Measurements from ENCODE around the gene MRPS34. TPM values are rescaled to one million over a fixed set of nuclear protein-coding genes. Genes with fewer than 3 reads are reported as not detected.
A peak's percentile ranks its signal among the peaks of the same experiment; 100 is the strongest.

Gene MRPS34
- total and polyA plus RNA-seq, 9 donors, result 31.8 to 79.4 (median 53.6) TPM

DNA sequence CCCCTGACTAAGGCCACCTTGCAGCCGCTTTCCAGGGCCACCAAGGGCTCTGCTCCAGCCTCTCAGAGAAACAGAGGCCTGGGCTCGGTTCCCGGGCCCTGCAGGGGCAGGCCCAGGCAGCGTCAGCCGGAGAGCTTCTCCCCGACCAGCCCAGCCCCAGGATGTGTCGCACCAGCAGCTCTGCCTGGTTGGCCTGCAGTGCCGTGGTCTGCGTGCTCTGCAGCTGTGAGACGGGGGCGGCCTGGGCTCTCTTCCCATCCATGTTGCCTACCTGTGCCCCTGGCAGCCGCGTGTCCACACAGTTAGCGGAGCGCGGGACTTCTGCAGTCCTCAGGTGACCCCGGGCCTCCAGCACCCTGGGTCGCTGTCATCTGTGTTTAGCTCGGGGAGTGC lies 15.8 kb upstream of the MRPS34 start:
- H3K4me3 ChIP-seq, result no peak overlapping the region
- no peak overlapping the region for H3K27ac ChIP-seq
- peak in 2 of 5 donors; percentile 20 to 36 for DNase-seq
- H3K4me1 ChIP-seq (ENCODE audit: insufficient read depth), result no peaks in the 10 kb centered on the region
- TF ChIP-seq POLR2A (IDR thresholded peaks at IDR 0.05) (no peak), CTCF (IDR thresholded peaks at IDR 0.05) (no peak), EP300 (IDR thresholded peaks at IDR 0.05) (no peak)
- intact Hi-C loops (cut with DNase I), result no loop called here
- no peaks in the 10 kb centered on the region for H3K36me3 ChIP-seq
- no peaks in the 10 kb centered on the region for H3K9me3 ChIP-seq
- H3K27me3 ChIP-seq, result no peaks in the 10 kb centered on the region
- 38 to 60% (median 44%) methylated on average over 18 to 19 of the region's 19 CpGs for WGBS, 3 donors

DNA sequence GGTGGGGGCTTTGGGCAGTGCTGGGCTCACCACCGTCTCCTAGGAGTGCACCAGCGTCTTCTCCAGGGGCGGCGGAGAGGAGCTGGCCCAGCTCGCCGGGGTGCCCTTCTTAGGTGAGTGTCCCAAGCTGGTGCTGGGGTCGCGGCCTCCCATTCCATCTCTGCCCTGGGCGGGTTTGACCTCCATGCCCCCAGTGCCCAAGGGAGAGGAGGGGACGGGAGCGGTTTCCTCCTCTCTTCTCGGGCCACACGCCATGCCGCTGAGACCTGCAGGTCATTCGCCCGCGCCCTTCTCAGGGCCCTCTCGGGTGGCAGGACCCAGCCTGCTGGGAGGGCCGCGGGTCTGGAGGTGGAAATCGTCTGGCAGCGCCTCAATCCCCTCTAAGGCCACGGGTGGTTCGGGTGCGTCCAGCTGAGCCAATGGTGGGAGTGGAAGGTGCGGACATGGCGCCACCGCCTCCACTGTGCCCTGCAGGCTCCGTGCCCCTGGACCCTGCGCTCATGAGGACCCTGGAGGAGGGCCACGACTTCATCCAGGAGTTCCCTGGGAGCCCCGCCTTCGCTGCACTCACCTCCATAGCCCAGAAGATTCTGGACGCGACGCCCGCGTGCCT lies 15.3 kb upstream of the MRPS34 start:
- no peaks in the 10 kb centered on the region for H3K27me3 ChIP-seq
- H3K4me3 ChIP-seq, result no peak overlapping the region
- H3K36me3 ChIP-seq, result no peaks in the 10 kb centered on the region
- no peak overlapping the region for H3K27ac ChIP-seq
- no peaks in the 10 kb centered on the region for H3K9me3 ChIP-seq
- intact Hi-C loops (cut with DNase I), result no loop called here
- TF ChIP-seq CTCF (IDR thresholded peaks at IDR 0.05), result no peak
- no peak for TF ChIP-seq EP300 (IDR thresholded peaks at IDR 0.05)
- TF ChIP-seq POLR2A (IDR thresholded peaks at IDR 0.05), result no peak
- H3K4me1 ChIP-seq (ENCODE audit: insufficient read depth), result no peaks in the 10 kb centered on the region
- 84 to 89% (median 87%) methylated on average over 35 to 38 of the region's 38 CpGs for WGBS, 3 donors
- peak in 4 of 5 donors; percentile 13 to 38 (median 20) for DNase-seq

DNA sequence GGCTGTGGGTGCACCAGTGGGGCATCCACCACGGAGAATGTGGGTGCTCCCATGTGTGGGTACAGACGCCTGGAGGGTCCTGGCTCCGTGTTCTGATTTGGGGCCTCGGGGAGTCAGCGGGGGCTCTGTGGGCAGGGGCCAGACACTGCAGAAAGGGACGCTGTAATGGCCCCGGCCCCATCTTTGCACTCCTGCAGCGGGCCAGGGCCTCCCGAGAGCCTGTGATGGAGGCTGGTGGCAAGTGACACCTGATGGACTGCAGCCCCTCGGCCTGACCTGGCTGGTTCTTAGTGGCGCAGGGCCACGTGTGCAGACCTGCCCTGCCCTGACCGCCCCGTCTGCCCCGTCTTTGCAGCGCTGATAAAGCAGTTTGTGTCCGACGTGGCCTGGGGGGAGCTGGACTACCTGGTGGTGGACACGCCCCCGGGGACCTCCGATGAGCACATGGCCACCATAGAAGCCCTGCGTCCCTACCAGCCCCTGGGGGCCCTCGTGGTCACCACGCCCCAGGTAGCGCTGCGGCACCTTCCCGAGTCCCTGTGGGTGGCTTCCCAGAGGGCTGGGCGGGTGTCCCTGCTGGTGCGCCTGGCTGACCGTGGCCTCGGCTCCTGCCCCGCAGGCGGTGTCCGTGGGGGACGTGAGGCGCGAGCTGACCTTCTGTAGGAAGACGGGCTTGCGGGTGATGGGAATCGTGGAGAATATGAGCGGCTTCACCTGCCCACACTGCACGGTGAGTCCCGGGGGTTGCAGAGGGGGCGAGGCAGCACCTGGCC lies 14.6 kb upstream of the MRPS34 start:
- no peaks in the 10 kb centered on the region for H3K4me1 ChIP-seq (ENCODE audit: insufficient read depth)
- WGBS, 3 donors, result 89 to 90% (median 89%) methylated on average over 39 to 44 of the region's 44 CpGs
- peak; percentile 12 to 32 (median 25) for DNase-seq
- no peak for TF ChIP-seq POLR2A (IDR thresholded peaks at IDR 0.05)
- TF ChIP-seq EP300 (IDR thresholded peaks at IDR 0.05), result no peak
- no peak for TF ChIP-seq CTCF (IDR thresholded peaks at IDR 0.05)
- H3K27me3 ChIP-seq, result no peaks in the 10 kb centered on the region
- no peak overlapping the region for H3K27ac ChIP-seq
- H3K4me3 ChIP-seq, result no peak overlapping the region
- intact Hi-C loops (cut with DNase I), result no loop called here
- no peaks in the 10 kb centered on the region for H3K36me3 ChIP-seq
- no peaks in the 10 kb centered on the region for H3K9me3 ChIP-seq

DNA sequence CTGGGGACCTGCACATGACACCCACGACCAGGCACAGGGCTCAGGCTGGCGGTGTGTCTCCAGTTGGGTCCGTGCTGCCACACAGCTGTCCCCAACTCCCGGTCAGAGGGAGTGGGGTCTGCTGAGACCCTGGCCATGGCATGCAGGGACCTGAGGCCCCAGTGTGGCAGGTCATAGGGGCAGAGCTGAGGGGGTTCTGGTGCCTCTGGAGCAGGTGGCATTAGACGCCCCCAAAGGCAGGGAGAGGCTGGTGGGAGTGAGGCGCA lies 14.1 kb upstream of the MRPS34 start:
- H3K4me3 ChIP-seq, result no peak overlapping the region
- H3K9me3 ChIP-seq, result no peaks in the 10 kb centered on the region
- no peak for TF ChIP-seq POLR2A (IDR thresholded peaks at IDR 0.05)
- TF ChIP-seq CTCF (IDR thresholded peaks at IDR 0.05), result no peak
- no peak for TF ChIP-seq EP300 (IDR thresholded peaks at IDR 0.05)
- intact Hi-C loops (cut with DNase I), result no loop called here
- no peak overlapping the region for H3K27ac ChIP-seq
- DNase-seq, result peak in 1 of 5 donors; percentile 24
- 87 to 93% (median 89%) methylated on average over 6 of the region's 6 CpGs for WGBS, 3 donors
- H3K36me3 ChIP-seq, result no peaks in the 10 kb centered on the region
- no peaks in the 10 kb centered on the region for H3K4me1 ChIP-seq (ENCODE audit: insufficient read depth)
- no peaks in the 10 kb centered on the region for H3K27me3 ChIP-seq
